Epithelial cell of proximal tubule (primary cell): Measurements from ENCODE around the gene RPS15. TPM values are rescaled to one million over a fixed set of nuclear protein-coding genes. Genes with fewer than 3 reads are reported as not detected.
"Not testable (repeated sequence)": the region's sequence is repeated elsewhere in the genome, so short reads cannot be mapped to it uniquely, and the experiment has no call there.

Experiments used
- DNase-seq: peaks from one replicate; pipeline ENCODE4 v3.0.0-alpha.2; 2011; ENCODE audit warnings: low read depth
- H3K4me3 ChIP-seq: 2 replicates; pipeline ENCODE4 v1.5.1; 2011; ENCODE audit warnings: low read depth, mild to moderate bottlenecking, low read length
- CTCF ChIP-seq: conservative IDR thresholded peaks from 2 replicates; pipeline ENCODE4 v1.5.1; 2012; ENCODE audit warnings: low read depth, mild to moderate bottlenecking, low read length
- total RNA-seq: library from RNA; depleted of rRNA; stranded (reverse); fragments of >200 nt; gene quantifications from 2 replicates; pipeline ENCODE4 v1.2.3, GENCODE V29; 2015

RPS15 gene
- total RNA-seq, 1 donor from 2014 or later, result 3,361 TPM

DNA sequence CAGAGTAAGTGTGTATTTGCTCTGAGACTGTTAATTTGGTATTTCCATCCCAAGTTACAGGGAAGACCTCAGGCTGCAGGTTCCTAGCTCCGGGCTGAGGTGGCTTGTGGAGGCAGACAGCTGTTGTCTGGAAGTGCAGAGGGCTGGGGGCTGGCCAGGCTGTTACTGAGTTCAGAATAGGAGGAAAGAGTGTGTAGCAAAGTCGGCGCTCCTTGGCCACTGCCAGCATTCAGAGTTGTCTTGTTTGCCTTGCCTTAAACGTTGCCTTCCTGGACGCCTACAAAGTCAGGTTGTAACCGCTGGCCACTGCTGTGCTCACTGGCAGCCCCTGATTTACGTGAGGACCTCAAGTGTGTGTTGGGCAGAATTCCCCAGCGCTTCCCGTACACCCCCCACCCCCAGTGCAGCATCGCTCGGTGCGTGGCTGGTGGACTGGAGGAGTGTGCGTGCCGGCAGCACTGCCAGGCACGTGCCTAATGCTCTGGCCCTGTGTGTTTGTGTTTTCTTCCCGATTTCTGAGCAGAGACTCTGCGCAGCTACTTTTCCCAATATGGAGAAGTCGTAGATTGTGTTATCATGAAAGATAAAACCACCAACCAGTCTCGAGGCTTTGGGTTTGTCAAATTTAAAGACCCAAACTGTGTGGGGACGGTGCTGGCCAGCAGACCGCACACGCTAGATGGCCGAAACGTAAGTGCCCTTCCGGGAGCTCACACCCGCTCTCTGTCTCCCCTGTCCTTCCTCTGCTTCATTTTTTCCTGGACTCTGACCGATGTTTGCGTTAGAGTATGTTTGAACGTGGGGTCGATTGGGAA lies 20.3 kb upstream of the RPS15 start:
- no peak for DNase-seq
- no peak for TF ChIP-seq CTCF
- no peak overlapping the region for H3K4me3 ChIP-seq

DNA sequence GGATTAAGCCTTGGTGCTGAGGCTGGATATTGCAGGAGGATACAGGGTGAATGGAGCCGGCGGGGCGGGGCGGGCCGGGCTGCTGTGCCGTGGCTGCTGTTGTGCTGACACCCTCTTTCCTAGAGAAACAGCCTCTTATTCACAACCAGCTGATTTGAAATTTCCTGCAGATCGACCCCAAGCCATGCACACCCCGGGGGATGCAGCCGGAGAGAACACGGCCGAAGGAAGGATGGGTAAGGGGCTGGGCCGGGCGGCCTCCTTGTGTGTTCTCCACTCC lies 19.8 kb upstream of the RPS15 start:
- no peak for DNase-seq
- TF ChIP-seq CTCF, result no peak
- no peak overlapping the region for H3K4me3 ChIP-seq

DNA sequence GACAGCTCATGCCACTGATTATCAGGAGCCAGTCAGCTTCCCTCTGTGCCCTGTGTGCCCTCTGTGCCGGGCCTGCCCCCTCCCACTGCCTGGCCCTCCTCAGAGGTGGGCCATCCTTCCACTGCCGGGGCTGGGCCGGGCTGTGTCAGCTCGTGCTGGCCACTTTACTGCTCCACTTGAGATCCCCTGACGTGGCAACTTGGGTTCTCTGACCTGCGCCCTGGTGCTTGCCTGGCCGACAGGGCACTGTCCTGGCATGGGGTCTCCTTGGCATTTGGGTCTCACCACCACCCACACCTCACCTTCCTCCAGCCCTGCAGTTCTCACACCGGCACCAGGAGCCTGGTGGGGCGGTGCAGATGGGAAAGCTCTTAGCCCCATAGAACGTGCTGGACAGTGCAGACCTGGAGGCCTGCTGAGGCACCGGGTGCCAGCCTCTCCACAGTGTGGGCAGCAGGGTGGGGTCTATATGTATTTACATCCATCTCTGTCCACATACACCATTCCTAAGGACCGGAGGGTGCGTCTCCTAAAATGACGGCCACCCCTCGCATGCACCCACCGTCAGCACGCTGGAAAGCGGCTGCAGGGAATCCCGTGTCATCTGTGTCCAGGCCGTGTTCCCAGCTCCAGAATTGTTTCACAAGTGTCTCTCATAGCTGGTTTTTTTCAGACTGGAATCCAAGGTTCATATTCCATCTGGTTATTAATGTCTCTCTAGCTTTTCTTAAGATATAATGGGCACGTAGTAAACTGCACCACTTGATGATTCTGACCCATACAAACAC lies 19.1 kb upstream of the RPS15 start:
- DNase-seq, result no peak
- no peak for TF ChIP-seq CTCF
- no peak overlapping the region for H3K4me3 ChIP-seq

DNA sequence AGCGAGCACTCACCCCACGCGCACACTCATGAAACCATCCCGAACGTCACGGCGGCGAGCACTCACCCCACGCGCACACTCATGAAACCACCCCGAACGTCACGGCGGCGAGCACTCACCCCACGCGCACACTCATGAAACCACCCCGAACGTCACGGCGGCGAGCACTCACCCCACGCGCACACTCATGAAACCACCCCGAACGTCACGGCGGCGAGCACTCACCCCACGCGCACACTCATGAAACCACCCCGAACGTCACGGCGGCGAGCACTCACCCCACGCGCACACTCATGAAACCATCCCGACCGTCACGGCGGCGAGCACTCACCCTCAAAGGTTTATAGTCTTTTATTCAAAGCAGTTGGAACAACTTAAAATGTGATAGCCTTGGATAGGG lies 18.1 kb upstream of the RPS15 start:
- not testable (repeated sequence) for H3K4me3 ChIP-seq, DNase-seq

DNA sequence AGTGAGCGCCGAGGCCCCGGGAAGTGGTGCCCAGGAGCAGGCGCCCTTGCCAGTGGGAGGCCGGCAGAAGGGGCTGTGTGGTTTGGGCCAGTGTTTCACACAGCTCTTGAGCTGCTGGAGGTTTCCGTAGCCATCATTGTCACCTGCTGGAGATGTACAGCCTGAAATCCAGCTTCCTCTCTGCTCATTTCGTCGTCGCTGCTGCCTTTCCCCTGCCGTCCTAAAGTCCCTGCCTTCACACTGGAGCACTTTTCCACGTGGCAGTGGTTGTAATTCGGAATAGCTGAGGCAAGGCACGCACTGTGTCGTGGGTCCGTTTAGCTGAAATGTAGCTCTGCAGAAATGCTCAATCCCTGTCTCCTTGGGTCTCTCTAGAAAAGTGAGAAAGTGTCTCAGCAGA lies 17.6 kb upstream of the RPS15 start:
- TF ChIP-seq CTCF, result no peak
- H3K4me3 ChIP-seq, result no peak overlapping the region
- no peak for DNase-seq

- H3K4me3 ChIP-seq, result no peak overlapping the region
- DNase-seq, result no peak
- no peak for TF ChIP-seq CTCF
Measured at GRCh38 chr19:1421218-1421957, 16.8 kb upstream of the RPS15 start.

DNA sequence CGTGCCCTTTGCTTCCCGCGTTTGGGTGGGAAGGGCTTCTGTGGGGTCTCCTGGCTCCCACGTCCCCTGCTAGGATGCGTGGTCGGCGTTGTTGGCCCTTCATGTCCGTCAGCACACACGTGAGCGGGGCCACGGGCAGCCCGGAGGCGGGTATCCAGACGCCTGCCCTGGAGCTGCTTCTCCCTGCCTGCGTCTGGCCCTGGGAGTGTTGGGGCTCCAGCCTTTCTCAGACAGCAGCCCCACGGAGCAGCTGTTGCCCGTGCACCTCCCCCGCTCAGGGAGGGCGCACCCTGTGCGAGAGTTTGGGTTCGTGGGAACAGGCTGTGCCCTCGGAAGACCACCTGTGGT lies 16.3 kb upstream of the RPS15 start:
- DNase-seq, result no peak
- H3K4me3 ChIP-seq, result no peak overlapping the region
- TF ChIP-seq CTCF, result no peak
